Neuronal stem cell (in vitro differentiated cells): ENCODE data around the gene IMMP2L.

Experiments used
- DNase-seq: peaks from one replicate; pipeline ENCODE4 v3.0.0-alpha.2; 2013; ENCODE audit warnings: low spot score
- H2AFZ ChIP-seq: one replicate; pipeline ENCODE4 v1.6.1; 2013; ENCODE audit warnings: mild to moderate bottlenecking, low read length, inconsistent platforms
- H2AK5ac ChIP-seq: 2 replicates; pipeline ENCODE4 v1.6.1; 2013; ENCODE audit warnings: low read depth, mild to moderate bottlenecking, inconsistent platforms, low read length, moderate library complexity, mixed read lengths
- H2BK120ac ChIP-seq: 2 replicates; pipeline ENCODE4 v1.6.1; 2013; ENCODE audit warnings: low read depth, mild to moderate bottlenecking, inconsistent platforms, low read length, moderate library complexity, mixed read lengths
- H2BK12ac ChIP-seq: one replicate; pipeline ENCODE4 v1.6.1; 2013; ENCODE audit warnings: low read length, inconsistent platforms
- H2BK15ac ChIP-seq: 2 replicates; pipeline ENCODE4 v1.6.1; 2013; ENCODE audit warnings: mild to moderate bottlenecking, low read length, inconsistent platforms, mixed read lengths
- H2BK5ac ChIP-seq: one replicate; pipeline ENCODE4 v1.6.1; 2013; ENCODE audit warnings: inconsistent platforms, mild to moderate bottlenecking, low read length, moderate library complexity
- H3K14ac ChIP-seq: one replicate; pipeline ENCODE4 v1.6.1; 2013; ENCODE audit warnings: low read length, inconsistent platforms
- H3K18ac ChIP-seq: 2 replicates; pipeline ENCODE4 v1.6.1; 2013; ENCODE audit warnings: low read length, inconsistent platforms
- H3K23ac ChIP-seq: 2 replicates; pipeline ENCODE4 v1.6.1; 2013; ENCODE audit warnings: low read depth, mild to moderate bottlenecking, mixed read lengths, low read length, inconsistent platforms; ENCODE audit not compliant: poor library complexity
- H3K27ac ChIP-seq: replicated peaks from 3 replicates; pipeline ENCODE4 v1.5.1; 2013; ENCODE audit warnings: low read length, inconsistent platforms
- H3K27me3 ChIP-seq, 3 experiments: 2 replicates each; pipeline ENCODE4 v1.6.1; 2013; ENCODE audit warnings: low read length in 3 of 3, mild to moderate bottlenecking in 2 of 3, inconsistent platforms in 1 of 3, low read depth in 1 of 3, mixed read lengths in 1 of 3, moderate library complexity in 1 of 3; ENCODE audit not compliant: control insufficient read depth in 3 of 3, insufficient read depth in 3 of 3
- H3K36me3 ChIP-seq, 2 donors: replicated peaks in 1 of 2; 2 replicates each; pipeline ENCODE4 v1.6.1; 2013; ENCODE audit warnings: low read length in 2 of 2; ENCODE audit not compliant: control insufficient read depth in 2 of 2, insufficient read depth in 2 of 2
- H3K4ac ChIP-seq: 2 replicates; pipeline ENCODE4 v1.6.1; 2013; ENCODE audit warnings: inconsistent platforms, mild to moderate bottlenecking, low read length, moderate library complexity
- H3K4me1 ChIP-seq, 2 donors: 1 replicate in 1 of 2; 2 replicates in 1 of 2; pipeline ENCODE4 v1.6.1; 2013; ENCODE audit warnings: low read length in 2 of 2, low read depth in 1 of 2; ENCODE audit not compliant: control insufficient read depth in 2 of 2, insufficient read depth in 1 of 2
- H3K4me2 ChIP-seq: one replicate; pipeline ENCODE4 v1.6.1; 2013; ENCODE audit warnings: mild to moderate bottlenecking, low read length, inconsistent platforms; ENCODE audit not compliant: insufficient read depth, poor library complexity, severe bottlenecking
- H3K4me3 ChIP-seq, 2 donors: 2 replicates each; pipeline ENCODE4 v1.5.1; 2013; ENCODE audit warnings: low read length in 2 of 2, mild to moderate bottlenecking in 2 of 2, inconsistent platforms in 1 of 2, moderate library complexity in 1 of 2
- H3K79me1 ChIP-seq: one replicate; pipeline ENCODE4 v1.6.1; 2013; ENCODE audit warnings: low read depth, mild to moderate bottlenecking, inconsistent platforms, low read length, moderate library complexity
- H3K9ac ChIP-seq: one replicate; pipeline ENCODE4 v1.6.1; 2013; ENCODE audit warnings: mild to moderate bottlenecking, low read depth, low read length, inconsistent platforms; ENCODE audit not compliant: poor library complexity
- H3K9me3 ChIP-seq, 2 donors: replicated peaks in 1 of 2; 2 replicates each; pipeline versions ENCODE3 to v1.6.1; 2013; ENCODE audit warnings: low read length in 2 of 2, mild to moderate bottlenecking in 2 of 2, inconsistent platforms in 1 of 2, low read depth in 1 of 2, mixed read lengths in 1 of 2, moderate library complexity in 1 of 2; ENCODE audit not compliant: control insufficient read depth in 2 of 2, insufficient read depth in 1 of 2
- H4K8ac ChIP-seq: one replicate; pipeline ENCODE4 v1.6.1; 2013; ENCODE audit warnings: low read depth, mild to moderate bottlenecking, inconsistent platforms, low read length, moderate library complexity
- H4K91ac ChIP-seq: one replicate; pipeline ENCODE4 v1.6.1; 2013; ENCODE audit warnings: low read length, low read depth, mild to moderate bottlenecking, inconsistent platforms; ENCODE audit not compliant: poor library complexity
- WGBS, 2 donors: extraction: QIAGEN DNeasy Blood & Tissue Kit; methylation state at CpG; one replicate each; pipeline ENCODE4 v1.1.7; 2013; ENCODE audit warnings: missing lambda C conversion rate in 2 of 2, mixed read lengths in 1 of 2; ENCODE audit not compliant: insufficient read length in 2 of 2, insufficient replicate concordance in 1 of 2; ENCODE audit errors: extremely low coverage in 2 of 2; 5-methylcytosine and 5-hydroxymethylcytosine counted together

Gene IMMP2L

DNA sequence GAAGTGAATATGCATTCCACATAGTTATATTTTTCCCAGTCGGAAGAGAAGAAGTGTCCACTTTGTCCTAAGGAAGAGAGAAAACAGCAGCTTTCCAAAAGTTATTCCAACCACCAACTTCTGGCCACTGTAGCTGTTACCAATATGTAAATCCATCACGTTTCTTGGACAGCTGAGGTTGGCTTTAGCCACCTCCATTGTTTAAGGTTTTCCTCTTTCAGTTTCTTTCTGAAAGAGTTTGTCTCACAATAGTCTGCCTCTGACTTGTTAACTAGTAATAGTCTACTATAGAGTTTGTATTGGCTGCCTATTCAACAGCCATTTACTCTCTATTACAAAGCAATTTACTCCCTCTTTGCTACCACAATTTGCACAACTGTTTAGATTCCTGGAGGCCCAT, 929.0 kb downstream of the IMMP2L start:
- Histone ChIP-seq H2BK120ac (no peak overlapping the region), H3K4me1 (peaks cover 0 to 4% of the 10 kb centered on the region in 2 donors)

DNA sequence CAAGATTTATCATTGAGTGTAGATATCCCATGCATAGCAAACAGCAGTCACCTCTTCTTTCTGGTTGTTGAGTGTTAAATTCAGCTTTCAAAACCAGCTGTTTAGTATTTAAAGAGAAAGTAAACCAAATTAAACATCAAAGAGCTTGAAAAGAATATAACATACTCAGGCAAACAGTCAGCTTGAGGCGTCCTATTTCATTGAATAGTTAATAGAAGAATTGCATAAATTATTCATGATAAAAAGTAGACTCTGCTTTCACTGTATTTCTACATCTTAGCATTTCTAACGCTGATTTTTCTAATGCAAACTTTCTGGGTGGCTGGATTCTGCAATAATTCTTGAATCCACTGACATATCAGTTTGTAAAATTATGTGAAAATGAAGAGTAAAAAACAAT, 935.9 kb downstream of the IMMP2L start:
- no CpG with 5 or more reads among the region's 2 CpGs for WGBS, 2 donors
- Histone ChIP-seq H3K27me3 (no peaks in the 10 kb centered on the region), H3K9me3 (no peaks in the 10 kb centered on the region)

More for the DNA sequence above, 929.0 kb downstream of the IMMP2L start:
- H3K27me3 ChIP-seq: no peaks in the 10 kb centered on the region
- H2BK15ac ChIP-seq: no peak overlapping the region
- no CpG with 5 or more reads among the region's 2 CpGs for WGBS, 2 donors
- H2BK5ac ChIP-seq: no peak overlapping the region
- H4K91ac ChIP-seq: no peak overlapping the region
- no peak overlapping the region for H3K4me2 ChIP-seq
- no peak overlapping the region for H3K9ac ChIP-seq
- no peak overlapping the region for H2BK12ac ChIP-seq
- no peak for DNase-seq
- H3K79me1 ChIP-seq: no peaks in the 10 kb centered on the region
- H3K14ac ChIP-seq: no peak overlapping the region
- H3K36me3 ChIP-seq: no peaks in the 10 kb centered on the region
- H3K9me3 ChIP-seq: peaks cover 0 to 3% of the 10 kb centered on the region in 2 donors
- no peak overlapping the region for H4K8ac ChIP-seq
- no peak overlapping the region for H2AK5ac ChIP-seq
- H3K4ac ChIP-seq: no peak overlapping the region
- no peak overlapping the region for H3K4me3 ChIP-seq
- no peak overlapping the region for H3K27ac ChIP-seq
- H2AFZ ChIP-seq: peak overlapping the region; percentile 53
- H3K18ac ChIP-seq: no peak overlapping the region
- no peak overlapping the region for H3K23ac ChIP-seq

DNA sequence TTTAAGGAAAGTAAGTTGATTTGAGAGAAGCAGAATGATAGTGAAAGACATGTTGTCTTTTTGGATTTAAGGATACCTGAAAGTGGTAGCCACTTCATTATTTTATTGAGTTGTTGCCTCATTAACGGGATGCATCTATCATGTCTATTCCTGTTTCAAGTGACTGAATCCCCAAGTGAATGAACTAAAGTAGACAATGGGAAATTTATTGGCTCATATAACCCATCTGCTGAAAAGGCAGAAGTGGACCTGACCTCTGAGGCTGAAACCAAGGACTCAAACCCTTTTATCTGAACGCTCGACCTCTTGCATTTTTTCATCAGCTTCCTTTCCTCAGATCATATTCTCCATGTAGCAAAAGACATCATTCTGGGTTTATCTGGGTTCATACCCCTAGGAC, 937.0 kb downstream of the IMMP2L start:
- no peak overlapping the region for H3K23ac ChIP-seq
- no peak overlapping the region for H3K4ac ChIP-seq
- no peaks in the 10 kb centered on the region for H3K4me1 ChIP-seq
- H2BK5ac ChIP-seq: no peak overlapping the region
- H3K18ac ChIP-seq: no peak overlapping the region
- no peaks in the 10 kb centered on the region for H3K9me3 ChIP-seq
- no peak overlapping the region for H2AK5ac ChIP-seq
- H4K8ac ChIP-seq: no peak overlapping the region
- H2BK15ac ChIP-seq: no peak overlapping the region
- no peaks in the 10 kb centered on the region for H3K27me3 ChIP-seq
- no peaks in the 10 kb centered on the region for H3K36me3 ChIP-seq
- H3K4me3 ChIP-seq: no peak overlapping the region
- no peak overlapping the region for H4K91ac ChIP-seq
- no CpG with 5 or more reads among the region's 3 CpGs for WGBS, 2 donors
- H3K79me1 ChIP-seq: no peaks in the 10 kb centered on the region
- H3K14ac ChIP-seq: no peak overlapping the region
- DNase-seq: no peak
- H3K9ac ChIP-seq: no peak overlapping the region
- H3K4me2 ChIP-seq: no peak overlapping the region
- H2AFZ ChIP-seq: no peak overlapping the region
- no peak overlapping the region for H2BK12ac ChIP-seq
- H3K27ac ChIP-seq: no peak overlapping the region
- H2BK120ac ChIP-seq: no peak overlapping the region

More for the DNA sequence above, 935.9 kb downstream of the IMMP2L start:
- no peak overlapping the region for H3K27ac ChIP-seq
- no peak overlapping the region for H2AK5ac ChIP-seq
- H3K23ac ChIP-seq: no peak overlapping the region
- H3K36me3 ChIP-seq: no peaks in the 10 kb centered on the region
- H3K4me1 ChIP-seq: no peaks in the 10 kb centered on the region
- no peak overlapping the region for H4K91ac ChIP-seq
- no peak overlapping the region for H3K4me2 ChIP-seq
- H3K4me3 ChIP-seq: no peak overlapping the region
- no peaks in the 10 kb centered on the region for H3K79me1 ChIP-seq
- no peak for DNase-seq
- H3K4ac ChIP-seq: no peak overlapping the region
- H2AFZ ChIP-seq: no peak overlapping the region
- H3K18ac ChIP-seq: no peak overlapping the region
- no peak overlapping the region for H2BK5ac ChIP-seq
- H2BK120ac ChIP-seq: no peak overlapping the region
- no peak overlapping the region for H2BK12ac ChIP-seq
- no peak overlapping the region for H3K9ac ChIP-seq
- no peak overlapping the region for H2BK15ac ChIP-seq
- no peak overlapping the region for H3K14ac ChIP-seq
- no peak overlapping the region for H4K8ac ChIP-seq

DNA sequence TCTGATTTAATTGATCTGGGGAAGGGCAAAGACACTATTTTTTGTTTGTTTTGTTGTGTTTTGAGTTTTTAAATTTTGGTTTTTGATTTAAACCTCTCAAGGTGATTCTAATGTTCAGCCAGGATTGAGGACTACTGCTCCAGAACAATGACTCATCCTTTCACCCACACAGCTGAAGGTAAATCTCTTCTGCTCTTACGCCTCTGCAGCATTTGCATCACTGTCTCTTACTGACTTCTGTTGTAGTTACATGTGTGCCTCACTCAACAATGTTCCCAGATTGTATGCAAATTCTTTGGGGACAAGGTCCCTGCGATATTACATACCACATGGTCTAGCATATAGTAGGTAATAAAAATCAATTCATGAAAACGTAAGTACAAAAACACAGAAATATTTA, 938.9 kb downstream of the IMMP2L start:
- Histone ChIP-seq H2BK5ac (no peak overlapping the region), H3K18ac (no peak overlapping the region), H3K4ac (no peak overlapping the region), H2AFZ (no peak overlapping the region), H3K9ac (no peak overlapping the region), H4K91ac (no peak overlapping the region), H2BK120ac (no peak overlapping the region), H3K23ac (no peak overlapping the region), H3K27me3 (no peaks in the 10 kb centered on the region), H3K14ac (no peak overlapping the region), H3K4me3 (no peak overlapping the region), H3K79me1 (no peaks in the 10 kb centered on the region), H3K27ac (no peak overlapping the region), H3K36me3 (no peaks in the 10 kb centered on the region), H2BK15ac (no peak overlapping the region), H2BK12ac (no peak overlapping the region), H2AK5ac (no peak overlapping the region), H4K8ac (no peak overlapping the region), H3K4me2 (no peak overlapping the region), H3K4me1 (no peaks in the 10 kb centered on the region), H3K9me3 (no peaks in the 10 kb centered on the region)
- no CpG with 5 or more reads among the region's 3 CpGs for WGBS, 2 donors
- DNase-seq: no peak
